Inflammatory macrophage (primary cell): ENCODE results near the gene NKAP.
"Not testable (repeated sequence)": the region's sequence is repeated elsewhere in the genome, so short reads cannot be mapped to it uniquely, and the experiment has no call there.

ENCODE experiments used
- DNase-seq, 2 donors: peaks; one replicate each; pipeline ENCODE4 v3.0.0-alpha.2; 2020 to 2022

Gene NKAP

DNA sequence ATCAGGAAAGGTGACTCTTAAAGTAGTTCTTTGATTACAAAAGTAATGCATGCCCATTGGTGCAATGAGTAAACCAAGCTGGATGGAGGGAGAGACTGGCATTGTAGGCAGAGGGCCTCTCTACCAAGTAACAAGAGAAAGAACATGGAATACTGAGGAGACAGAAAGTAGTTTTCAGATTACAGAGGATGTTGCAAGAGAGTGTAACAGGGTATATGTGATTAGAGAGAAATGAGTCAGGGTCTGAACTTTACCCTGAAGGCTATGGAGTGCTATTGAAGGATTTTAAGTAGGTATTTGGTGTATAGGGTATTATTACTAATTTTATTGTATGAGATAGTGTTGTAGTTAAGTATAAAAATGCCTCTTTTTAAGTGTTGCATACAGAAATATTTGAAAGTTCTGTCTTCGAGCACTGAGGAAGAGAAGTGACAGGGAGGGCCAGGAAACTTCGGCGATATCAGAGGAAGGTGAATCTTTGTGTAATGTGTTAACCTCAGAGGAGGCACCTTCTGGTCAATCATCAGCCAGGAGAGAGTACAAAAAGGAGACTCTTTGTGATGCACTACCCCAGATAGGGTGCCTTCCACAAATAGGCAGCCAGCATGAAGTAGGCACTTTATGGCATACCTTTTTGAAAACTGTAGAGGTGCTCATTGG, 8.2 kb downstream of the NKAP start:
- no peak for DNase-seq

DNA sequence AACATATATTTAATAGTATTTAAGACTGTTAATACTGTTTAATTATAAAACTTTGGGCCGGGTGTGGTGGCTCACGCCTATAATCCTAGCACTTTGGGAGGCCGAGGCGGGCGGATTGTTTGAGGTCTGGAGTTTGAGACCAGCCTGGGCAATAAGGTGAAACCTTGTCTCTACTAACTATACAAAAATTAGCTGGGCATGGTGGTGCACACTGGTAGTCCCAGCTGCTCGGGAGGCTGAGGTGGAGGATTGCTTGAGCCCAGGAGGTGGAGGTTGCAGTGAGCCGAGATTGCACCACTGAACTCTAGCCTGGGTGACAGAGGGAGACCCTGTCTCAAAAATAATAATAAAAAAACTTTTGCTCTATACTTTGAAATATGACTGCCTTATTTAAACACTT, 21.2 kb downstream of the NKAP start:
- not testable (repeated sequence) for DNase-seq

GRCh38 chrX:119919835-119920585, 23.5 kb downstream of the NKAP start:
- no peak for DNase-seq

DNA sequence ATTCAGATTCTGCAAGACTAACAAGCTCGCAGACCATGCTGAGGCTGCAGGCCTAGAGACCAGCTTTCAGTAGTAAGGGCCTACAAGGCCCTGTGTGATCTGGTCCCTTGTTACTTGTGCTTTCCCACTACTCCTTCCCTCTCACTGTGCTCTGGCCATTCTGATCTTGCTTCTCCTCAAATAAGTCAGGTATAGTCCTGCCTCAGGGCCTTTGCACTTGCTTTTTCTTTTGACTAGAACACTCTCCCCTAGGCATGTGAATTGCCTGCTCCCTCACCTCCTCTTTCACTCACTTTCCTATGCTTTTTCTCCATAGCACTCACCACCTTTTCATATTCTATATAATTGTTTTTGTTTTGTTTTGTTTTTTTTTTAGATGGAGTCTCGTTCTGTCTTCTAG, 25.7 kb downstream of the NKAP start:
- DNase-seq = no peak

- DNase-seq = no peak
Observed at GRCh38 chrX:119916310-119916709, 27.2 kb downstream of the NKAP start.

- DNase-seq = peak in 1 of 2 donors; percentile 25
Observed at GRCh38 chrX:119900976-119901375, 42.6 kb downstream of the NKAP start.

GRCh38 chrX:119899125-119899524, 44.4 kb downstream of the NKAP start:
- peak; percentile 88 to 89 for DNase-seq

DNA sequence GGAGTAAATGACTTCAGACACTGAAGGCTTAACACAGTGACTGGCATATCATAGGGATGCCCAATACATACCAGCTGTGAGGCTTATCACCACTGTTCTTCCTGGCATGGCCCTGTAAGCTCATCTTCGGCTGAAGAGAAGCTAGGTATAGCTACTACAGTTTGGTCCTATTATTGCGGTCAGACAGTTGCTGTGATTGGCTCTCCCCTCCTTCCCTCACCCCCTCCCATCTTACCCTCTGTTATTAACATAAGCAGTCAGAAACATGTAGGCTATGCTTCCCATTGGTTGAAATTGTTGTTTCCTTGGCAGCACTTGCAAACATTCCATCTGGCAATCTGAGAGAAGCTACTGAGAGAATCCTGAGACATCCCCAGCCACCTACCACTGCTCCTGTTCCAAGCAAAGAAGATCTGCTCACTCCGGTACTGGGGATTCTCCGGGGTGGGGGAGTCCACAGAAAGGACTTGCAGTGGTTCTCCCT, 47.7 kb downstream of the NKAP start, which contains the start of gene AKAP14:
Gene AKAP14 (plus strand): TSS at position 51 of the 484 bp plus-strand sequence. CDS start 7,331 bp downstream, outside the sequence.
- DNase-seq = no peak

- not testable (repeated sequence) for DNase-seq
Observed at GRCh38 chrX:119891961-119892692, 51.4 kb downstream of the NKAP start.

- DNase-seq = not testable (repeated sequence)
Observed at GRCh38 chrX:119890626-119891025, 52.9 kb downstream of the NKAP start.

DNA sequence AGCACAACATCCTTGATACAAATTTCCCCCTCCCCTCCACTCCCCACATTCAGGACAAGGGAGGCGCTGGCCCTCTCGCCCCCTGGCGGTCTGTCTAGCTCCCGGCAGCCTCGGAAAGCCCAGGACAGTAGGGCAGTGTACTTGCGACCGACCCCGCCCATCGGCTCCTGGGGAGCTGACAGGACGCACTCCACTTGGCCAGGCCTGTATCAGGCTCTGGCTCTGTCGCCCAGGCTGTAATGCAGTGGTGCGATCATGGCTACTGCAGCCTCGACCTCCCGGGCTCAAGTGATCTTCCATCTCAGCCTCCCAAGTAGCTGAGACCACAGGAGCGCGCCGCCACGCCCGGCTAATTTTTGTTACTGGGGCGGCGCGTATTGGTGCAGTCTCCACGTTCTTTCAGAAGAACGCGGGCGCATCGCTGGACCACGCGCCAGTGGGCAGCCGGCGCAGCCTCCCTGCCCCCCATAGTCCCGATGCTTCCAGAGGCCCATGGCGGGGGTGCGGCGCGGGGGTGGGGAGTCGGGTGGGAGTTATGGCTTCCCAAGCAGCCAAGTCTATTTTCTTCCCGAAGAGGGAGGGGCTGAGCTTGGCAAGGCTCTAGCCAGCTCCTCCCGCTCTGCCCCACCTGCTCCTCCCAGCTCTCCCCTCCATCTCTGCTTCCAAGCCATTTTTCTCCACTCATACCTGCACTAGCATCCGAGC, 55.7 kb downstream of the NKAP start:
- DNase-seq = peak; percentile 55 to 59

DNA sequence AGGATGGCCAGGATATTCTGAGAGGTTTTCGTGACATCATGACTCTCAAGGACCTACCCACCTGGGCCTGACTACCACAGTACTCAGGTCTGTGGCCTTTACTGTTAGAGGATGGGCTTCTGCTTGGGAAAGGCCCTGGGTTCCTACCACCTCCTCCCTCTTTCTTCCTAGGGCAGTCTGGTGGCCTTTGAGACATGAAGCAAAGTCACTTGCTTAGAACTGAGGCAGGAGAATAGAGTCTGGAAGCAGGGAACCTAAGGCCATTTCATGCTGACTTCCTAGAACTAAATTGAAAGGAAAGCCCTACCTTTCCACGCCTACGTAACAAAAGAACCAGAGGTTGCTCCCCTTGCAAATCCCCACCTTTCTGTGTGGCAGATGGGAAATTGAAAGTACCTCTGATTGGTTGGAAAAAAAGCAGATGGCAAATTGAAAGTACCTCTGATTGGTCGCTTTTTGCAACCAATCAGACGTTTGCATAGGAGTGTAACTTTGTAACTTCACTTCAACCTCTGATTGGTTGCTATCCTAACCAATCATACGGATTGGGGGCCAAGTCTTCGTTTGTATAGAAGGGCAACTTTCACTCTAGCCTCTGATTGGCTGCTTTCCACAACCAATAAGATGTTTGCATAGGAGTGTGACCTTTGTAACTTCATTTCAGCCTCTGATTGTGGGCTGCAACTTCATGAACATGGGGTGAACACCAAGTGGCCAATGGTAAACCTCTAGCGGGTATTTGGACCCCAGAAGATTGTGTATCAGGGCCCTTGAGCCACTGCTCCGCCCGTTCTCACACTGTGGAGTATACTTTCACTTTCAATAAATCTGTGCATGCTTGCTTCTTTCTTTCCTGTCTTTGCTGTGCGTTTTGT, 57.8 kb downstream of the NKAP start:
- DNase-seq = peak; percentile 38 to 40

DNA sequence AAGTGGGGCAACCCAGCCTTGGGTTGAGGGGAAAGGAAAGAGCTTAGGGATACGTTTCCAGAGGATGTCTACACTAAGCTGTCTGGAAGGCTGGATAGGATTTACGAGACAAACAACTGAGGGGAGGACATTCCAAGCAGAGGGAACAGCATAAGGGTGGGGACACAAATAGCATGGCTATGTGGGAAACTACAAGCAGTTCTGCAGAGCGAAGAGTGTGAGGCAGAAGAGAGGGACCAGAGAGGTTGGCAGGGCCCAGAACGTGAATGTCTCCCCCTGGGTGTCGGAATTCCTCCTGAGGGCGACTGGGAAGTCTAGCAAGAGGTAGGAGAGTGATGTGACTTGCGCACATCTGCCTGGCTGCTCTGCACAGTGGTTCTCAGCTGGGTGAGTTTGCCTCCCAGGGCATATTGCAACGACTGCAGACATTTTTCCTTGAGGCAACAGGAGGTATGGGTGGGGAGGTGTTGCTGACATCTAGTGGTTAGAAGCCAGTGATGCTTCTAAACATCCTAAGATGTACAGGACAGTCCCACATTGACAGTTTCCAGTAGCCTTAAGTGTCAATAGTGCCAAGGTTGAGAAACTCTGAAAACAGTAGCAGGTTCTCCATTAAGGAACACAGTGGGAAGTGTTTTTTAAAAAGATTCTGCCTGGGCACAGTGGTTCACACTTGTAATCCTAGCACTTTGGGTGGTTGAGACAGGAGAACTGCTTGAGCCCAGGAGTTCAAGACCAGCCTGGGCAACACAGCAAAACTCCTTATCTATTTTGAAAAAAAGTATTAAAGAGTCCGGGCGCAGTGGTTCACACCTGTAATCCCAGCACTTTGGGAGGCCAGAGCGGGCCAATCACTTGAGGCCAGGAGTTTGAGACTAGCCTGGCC, 62.8 kb downstream of the NKAP start:
- peak; percentile 44 to 49 for DNase-seq

DNA sequence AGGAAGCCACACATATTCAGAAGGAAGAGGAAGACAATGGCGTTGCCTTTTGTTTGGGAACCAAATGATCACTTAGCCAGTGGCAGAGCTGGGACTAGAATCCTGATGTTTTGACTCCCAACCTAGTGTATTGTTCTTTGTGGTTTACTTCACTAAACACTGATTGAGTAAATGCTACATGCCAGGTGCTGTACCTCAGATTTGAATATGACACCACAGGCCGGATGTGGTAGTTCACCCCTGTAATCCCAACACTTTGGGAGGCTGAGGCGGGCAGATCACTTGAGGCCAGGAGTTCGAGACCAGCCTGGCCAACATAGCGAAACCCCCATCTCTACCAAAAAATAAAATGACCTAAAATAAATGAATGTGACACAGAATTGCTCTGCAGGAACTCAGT, 63.5 kb downstream of the NKAP start:
- DNase-seq = no peak

- DNase-seq = no peak
Observed at GRCh38 chrX:119878740-119879139, 64.8 kb downstream of the NKAP start.

DNA sequence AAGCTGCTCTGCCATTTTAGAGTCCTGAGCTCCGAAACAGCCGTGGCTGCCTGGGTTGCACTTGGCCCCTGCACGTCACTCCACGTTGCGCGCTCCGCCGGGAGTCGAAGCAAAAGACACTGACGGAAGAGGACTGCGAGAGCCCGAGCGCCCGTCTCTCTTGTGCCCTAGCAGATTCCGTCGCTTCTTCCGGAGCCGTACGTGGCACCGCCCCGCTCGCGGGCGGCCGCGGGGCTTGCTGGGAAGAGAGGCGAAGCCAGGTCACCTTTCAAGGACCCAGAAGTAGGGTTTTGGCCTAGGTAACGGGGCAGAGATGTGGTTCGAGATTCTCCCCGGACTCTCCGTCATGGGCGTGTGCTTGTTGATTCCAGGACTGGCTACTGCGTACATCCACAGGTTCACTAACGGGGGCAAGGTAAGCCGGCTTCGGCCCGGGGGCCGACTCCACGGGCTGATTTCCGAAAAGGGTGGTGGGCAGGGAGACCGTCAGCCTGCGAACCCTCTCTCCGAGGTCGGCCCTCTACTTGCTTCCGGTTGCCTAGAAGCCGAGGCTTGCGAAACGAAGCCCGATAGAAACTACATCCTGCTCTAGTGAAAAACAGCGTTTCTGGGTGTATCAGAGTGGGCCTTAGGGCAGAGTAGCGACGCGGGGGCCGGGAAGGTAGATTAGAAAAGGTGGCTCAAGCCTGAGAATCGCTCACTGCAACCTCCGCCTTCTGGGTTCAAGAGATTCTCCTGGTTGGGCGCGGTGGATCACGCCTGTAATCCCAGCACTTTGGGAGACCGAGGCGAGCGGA, 71.8 kb downstream of the NKAP start, which contains the start of the genes NDUFA1 and RNF113A:
Gene NDUFA1 (plus strand): TSS at position 234 of the 797 bp plus-strand sequence. CDS start 80 bp downstream, at position 314.
Gene RNF113A (minus strand): TSS at position 135 of the 797 bp plus-strand sequence. CDS start 120 bp downstream, at position 15.
- peak; percentile 89 to 93 for DNase-seq

GRCh38 chrX:119871245-119871598, 72.3 kb downstream of the NKAP start:
- DNase-seq = peak; percentile 28 to 61
